Activated B cell treated with CpG ODN at 0.5 μM for 24 hours (primary cell): ENCODE results near the gene TMEM169. TPM values are rescaled to one million over a fixed set of nuclear protein-coding genes. Genes with fewer than 3 reads are reported as not detected.

ENCODE experiments used
- ATAC-seq: fragments of 200-7000 bp; cut with Tn5 transposase; one replicate; pipeline ENCODE4 v1.10.0; 2021; ENCODE audit warnings: low read depth, mild to moderate bottlenecking, moderate library complexity
- CTCF ChIA-PET: fragments of 350-600 bp; sonication (Branson Sonifier 250); formaldehyde crosslinking; loops from one replicate; lab custom pipeline; 2021; ENCODE audit warnings: antibody characterized with exemption; lab: Charles Lee
- POLR2A ChIA-PET: fragments of 350-600 bp; sonication (Branson Sonifier 250); formaldehyde crosslinking; loops from one replicate; lab custom pipeline; 2021; ENCODE audit warnings: antibody characterized with exemption; lab: Charles Lee
- DNase-seq: peaks from one replicate; pipeline ENCODE4 v3.0.0; 2022
- H3K27ac Mint-ChIP-seq: one replicate; pipeline ENCODE4 v1.8.0; 2020; ENCODE audit warnings: mixed read lengths
- H3K27me3 Mint-ChIP-seq: one replicate; pipeline ENCODE4 v1.8.0; 2021; ENCODE audit warnings: mixed read lengths
- H3K36me3 Mint-ChIP-seq: one replicate; pipeline ENCODE4 v1.8.0; 2021; ENCODE audit warnings: low read depth, mixed read lengths
- H3K4me1 Mint-ChIP-seq: one replicate; pipeline ENCODE4 v1.8.0; 2021; ENCODE audit warnings: mixed read lengths
- H3K4me3 Mint-ChIP-seq: one replicate; pipeline ENCODE4 v1.8.0; 2020; ENCODE audit warnings: mild to moderate bottlenecking, mixed read lengths
- H3K9me3 Mint-ChIP-seq: one replicate; pipeline ENCODE4 v1.8.0; 2020; ENCODE audit warnings: mixed read lengths
- intact Hi-C: fragments of 100-400 bp; cut with micrococcal nuclease; formaldehyde crosslinking; loops from one replicate; pipeline ENCODE4 v1.15.1; 2024
- total RNA-seq: library from RNA; stranded (reverse); gene quantifications from 2 replicates; pipeline ENCODE4 v1.2.3, GENCODE V29; 2022
- TF ChIP-seq, protein P1 (sequence below): fragments of 200-600 bp; IDR thresholded peaks from one replicate; pipeline ENCODE4 v1.8.0; 2022; ENCODE audit warnings: antibody characterized with exemption, mild to moderate bottlenecking

Gene TMEM169
- total RNA-seq, 1 donor from 2014 or later = 0.40 TPM

DNA sequence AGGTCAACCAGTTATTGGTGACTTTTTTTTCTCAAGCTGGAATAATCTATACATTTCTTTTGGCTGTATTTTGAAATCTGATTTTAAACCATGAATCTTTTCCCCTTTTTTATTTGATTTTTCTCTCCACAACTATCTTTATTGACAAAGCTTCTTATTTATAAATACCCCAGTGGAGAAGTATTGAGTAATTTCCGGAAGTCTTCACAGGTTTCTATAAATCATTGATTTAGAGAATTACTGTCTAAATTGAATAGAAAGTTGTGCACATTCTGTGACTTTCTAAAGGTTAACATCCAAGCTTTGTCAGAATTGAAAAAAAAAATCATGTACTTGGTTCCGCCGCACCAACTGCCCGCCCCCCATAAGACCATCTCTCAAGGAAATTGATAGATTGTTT is 67.3 kb downstream of the TMEM169 start:
- intact Hi-C loops = loop anchor here (2.0 kb wide), 1 partner anchor 14 kb away; no protein-coding TSS in a partner anchor
- DNase-seq (no peak), ATAC-seq (no peak)
- H3K27ac Mint-ChIP-seq = no peak overlapping the region
- H3K27me3 Mint-ChIP-seq = no peaks in the 10 kb centered on the region
- ChIA-PET CTCF (no interaction called here), POLR2A (interaction anchor here (1.0 kb wide), 1 partner anchor 9 kb away, joined by 3 read pairs; no protein-coding TSS in a partner anchor)
- H3K4me3 Mint-ChIP-seq = no peak overlapping the region
- TF ChIP-seq, protein P1, sequence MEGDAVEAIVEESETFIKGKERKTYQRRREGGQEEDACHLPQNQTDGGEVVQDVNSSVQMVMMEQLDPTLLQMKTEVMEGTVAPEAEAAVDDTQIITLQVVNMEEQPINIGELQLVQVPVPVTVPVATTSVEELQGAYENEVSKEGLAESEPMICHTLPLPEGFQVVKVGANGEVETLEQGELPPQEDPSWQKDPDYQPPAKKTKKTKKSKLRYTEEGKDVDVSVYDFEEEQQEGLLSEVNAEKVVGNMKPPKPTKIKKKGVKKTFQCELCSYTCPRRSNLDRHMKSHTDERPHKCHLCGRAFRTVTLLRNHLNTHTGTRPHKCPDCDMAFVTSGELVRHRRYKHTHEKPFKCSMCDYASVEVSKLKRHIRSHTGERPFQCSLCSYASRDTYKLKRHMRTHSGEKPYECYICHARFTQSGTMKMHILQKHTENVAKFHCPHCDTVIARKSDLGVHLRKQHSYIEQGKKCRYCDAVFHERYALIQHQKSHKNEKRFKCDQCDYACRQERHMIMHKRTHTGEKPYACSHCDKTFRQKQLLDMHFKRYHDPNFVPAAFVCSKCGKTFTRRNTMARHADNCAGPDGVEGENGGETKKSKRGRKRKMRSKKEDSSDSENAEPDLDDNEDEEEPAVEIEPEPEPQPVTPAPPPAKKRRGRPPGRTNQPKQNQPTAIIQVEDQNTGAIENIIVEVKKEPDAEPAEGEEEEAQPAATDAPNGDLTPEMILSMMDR = no peak
- H3K9me3 Mint-ChIP-seq = no peaks in the 10 kb centered on the region
- peaks cover 61% of the 10 kb centered on the region for H3K36me3 Mint-ChIP-seq
- H3K4me1 Mint-ChIP-seq = no peaks in the 10 kb centered on the region

DNA sequence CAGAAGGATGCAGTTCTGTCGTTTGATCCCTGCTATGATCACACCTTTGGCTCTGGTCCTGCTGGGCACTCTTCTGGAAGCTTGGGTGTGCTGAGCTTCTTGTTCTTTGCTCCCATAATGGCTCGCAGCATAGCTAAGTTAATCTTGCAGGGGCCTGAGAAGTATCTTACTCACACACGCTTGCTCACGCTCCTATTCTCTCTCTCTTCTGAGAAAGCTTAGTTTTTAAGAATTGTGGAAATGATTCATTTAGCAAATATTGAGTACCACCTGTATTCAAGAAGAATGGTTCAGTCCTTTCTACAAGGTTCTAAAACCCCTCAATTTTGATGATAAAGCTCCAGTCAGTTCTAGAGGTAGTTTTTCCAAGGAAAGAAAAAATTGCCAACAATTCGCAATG is 68.0 kb downstream of the TMEM169 start:
- Mint-ChIP-seq H3K9me3 (no peaks in the 10 kb centered on the region), H3K4me3 (no peak overlapping the region), H3K27ac (no peak overlapping the region), H3K36me3 (peaks cover 69% of the 10 kb centered on the region), H3K4me1 (no peaks in the 10 kb centered on the region), H3K27me3 (no peaks in the 10 kb centered on the region)
- DNase-seq (no peak), ATAC-seq (no peak)
- intact Hi-C loops = loop anchor here (2.0 to 5.0 kb wide), 2 partner anchors 13 to 518 kb away; no protein-coding TSS in a partner anchor
- TF ChIP-seq, protein P1 = no peak
- POLR2A ChIA-PET = interaction anchor here (1.0 kb wide), 1 partner anchor 8 kb away, joined by 3 read pairs; no protein-coding TSS in a partner anchor
- CTCF ChIA-PET = no interaction called here

DNA sequence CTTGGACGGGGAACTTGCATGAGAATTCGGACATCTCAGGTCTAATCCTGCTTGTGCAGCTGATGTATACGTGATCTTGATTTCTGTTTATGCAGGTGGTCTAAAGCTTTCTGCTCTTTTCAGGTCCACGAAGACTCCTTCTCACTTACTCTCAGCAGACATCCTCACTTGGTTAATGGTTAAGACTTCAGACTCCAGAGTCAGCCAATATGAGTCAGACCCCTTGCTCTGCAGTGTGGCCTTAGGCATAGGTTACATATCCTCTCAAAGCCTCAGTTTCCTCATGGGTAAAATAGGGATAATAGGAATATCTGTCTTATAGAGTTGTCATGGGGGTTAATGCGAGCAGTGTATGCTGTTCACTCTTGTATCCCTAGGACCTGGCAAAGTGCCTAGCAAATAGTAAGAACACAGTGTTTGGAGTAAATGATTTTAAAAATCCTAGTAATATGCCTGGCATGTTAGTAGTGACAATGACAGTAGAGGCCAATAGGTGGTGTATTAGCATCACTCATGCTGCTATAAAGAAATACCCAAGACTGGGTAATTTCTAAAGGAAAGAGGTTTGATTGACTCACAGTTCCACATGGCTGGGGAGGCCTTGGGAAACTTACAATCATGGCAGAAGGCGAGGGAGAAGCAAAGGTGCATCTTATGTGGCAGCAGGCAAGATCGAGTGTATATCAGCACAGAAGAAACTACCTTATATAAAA is 69.8 kb downstream of the TMEM169 start:
- Mint-ChIP-seq H3K36me3 (peaks cover 83% of the 10 kb centered on the region), H3K4me1 (no peaks in the 10 kb centered on the region), H3K4me3 (no peak overlapping the region)

More for the DNA sequence above, 69.8 kb downstream of the TMEM169 start:
- H3K9me3 Mint-ChIP-seq = no peaks in the 10 kb centered on the region
- DNase-seq (no peak), ATAC-seq (no peak)
- ChIA-PET CTCF (no interaction called here), POLR2A (no interaction called here)
- intact Hi-C loops = loop anchor here (5.0 kb wide), 1 partner anchor 516 kb away; no protein-coding TSS in a partner anchor
- H3K27ac Mint-ChIP-seq = no peak overlapping the region
- H3K27me3 Mint-ChIP-seq = no peaks in the 10 kb centered on the region
- TF ChIP-seq, protein P1 = no peak

Other genes starting within 250 kb of the TMEM169 start
- gene MREG, start 68.4 kb upstream of the TMEM169 start, total RNA-seq = 16.2 and 16.6 TPM in 2 replicates
- gene PECR, start 110 bp upstream of the TMEM169 start, total RNA-seq = 6.1 and 10.0 TPM in 2 replicates
- gene XRCC5, start 27.4 kb downstream of the TMEM169 start, total RNA-seq = 303 and 311 TPM in 2 replicates